GM11168 (cell line): ENCODE data around the gene GSE1.

Source experiments
- in situ Hi-C: fragments of 300-500 bp; cut with MboI; formaldehyde crosslinking; loops from one replicate; pipeline ENCODE4 v1.12.0; 2022; ENCODE audit warnings: low sequenced_read_pairs; ENCODE audit not compliant: unreplicated experiment

GSE1 gene

GRCh38 chr16:85710732-85711131 lies 97.6 kb downstream of the GSE1 start:
- in situ Hi-C loops = no loop called here

GRCh38 chr16:85711982-85712587 lies 99.0 kb downstream of the GSE1 start:
- in situ Hi-C loops = no loop called here

- in situ Hi-C loops = no loop called here
These were observed 99.7 kb downstream of the GSE1 start for GRCh38 chr16:85712801-85713200.

- in situ Hi-C loops = no loop called here
These were observed 102.3 kb downstream of the GSE1 start for GRCh38 chr16:85715169-85716021.

GRCh38 chr16:85716022-85716679 lies 103.0 kb downstream of the GSE1 start:
- in situ Hi-C loops = no loop called here

GRCh38 chr16:85716680-85717038 lies 103.5 kb downstream of the GSE1 start:
- in situ Hi-C loops = no loop called here

- in situ Hi-C loops = no loop called here
These were observed 104.5 kb downstream of the GSE1 start for GRCh38 chr16:85717393-85718152.

- in situ Hi-C loops = no loop called here
These were observed 105.0 kb downstream of the GSE1 start for GRCh38 chr16:85718153-85718477.

GRCh38 chr16:85718682-85719081 lies 105.6 kb downstream of the GSE1 start:
- in situ Hi-C loops = no loop called here

- in situ Hi-C loops = no loop called here
These were observed 106.6 kb downstream of the GSE1 start for GRCh38 chr16:85719605-85720301.

- in situ Hi-C loops = no loop called here
These were observed 107.1 kb downstream of the GSE1 start for GRCh38 chr16:85720302-85720637.

- in situ Hi-C loops = no loop called here
These were observed 109.2 kb downstream of the GSE1 start for GRCh38 chr16:85722128-85722893.

- in situ Hi-C loops = no loop called here
These were observed 111.2 kb downstream of the GSE1 start for GRCh38 chr16:85724126-85724879.

GRCh38 chr16:85724936-85725335 lies 111.8 kb downstream of the GSE1 start:
- in situ Hi-C loops = no loop called here
